Measurements from ENCODE around the gene LHPP.

Gene LHPP

GRCh38 chr10:124643330-124644009 lies 181.8 kb downstream of the LHPP start:
- no peak overlapping the region for H3K27ac ChIP-seq (ENCODE audit: extremely low read depth, low read depth, low read length)
- no peaks in the 10 kb centered on the region for H3K9me3 ChIP-seq (ENCODE audit: control insufficient read depth, insufficient read depth, low read depth, low read length)
- H3K4me1 ChIP-seq (ENCODE audit: control insufficient read depth, insufficient read depth, low read length): no peaks in the 10 kb centered on the region
- ChIA-PET POLR2A (no interaction called here), CTCF (interaction anchor here (0.6 kb wide), 1 partner anchor 191 kb away, joined by 4 read pairs; no protein-coding TSS in a partner anchor)
- peaks cover 0 to 6% of the 10 kb centered on the region in 2 experiments; a peak in 1 of 3 replicates for H3K36me3 ChIP-seq (ENCODE audit: control insufficient read depth in 2 of 2, insufficient read depth in 1 of 2, low read length in 2 of 2)
- no peak overlapping the region for H3K4me3 ChIP-seq (ENCODE audit: low read depth, low read length)
- TF ChIP-seq ZNF473 (tag by site-specific recombination; IDR thresholded peaks at IDR 0.05): no peak
- no peak for TF ChIP-seq ZNF2 (tag by site-specific recombination; IDR thresholded peaks at IDR 0.05)
- TF ChIP-seq ZEB2 (tag by site-specific recombination; IDR thresholded peaks at IDR 0.05): no peak
- no peak for TF ChIP-seq GLI2 (tag by site-specific recombination; IDR thresholded peaks at IDR 0.05; ENCODE audit: borderline replicate concordance, low read depth)
- TF ChIP-seq ZNF146 (tag by site-specific recombination; IDR thresholded peaks at IDR 0.05): no peak
- no peak for TF ChIP-seq MYNN (tag by site-specific recombination; IDR thresholded peaks at IDR 0.05; ENCODE audit: borderline replicate concordance)
- TF ChIP-seq, protein P1, sequence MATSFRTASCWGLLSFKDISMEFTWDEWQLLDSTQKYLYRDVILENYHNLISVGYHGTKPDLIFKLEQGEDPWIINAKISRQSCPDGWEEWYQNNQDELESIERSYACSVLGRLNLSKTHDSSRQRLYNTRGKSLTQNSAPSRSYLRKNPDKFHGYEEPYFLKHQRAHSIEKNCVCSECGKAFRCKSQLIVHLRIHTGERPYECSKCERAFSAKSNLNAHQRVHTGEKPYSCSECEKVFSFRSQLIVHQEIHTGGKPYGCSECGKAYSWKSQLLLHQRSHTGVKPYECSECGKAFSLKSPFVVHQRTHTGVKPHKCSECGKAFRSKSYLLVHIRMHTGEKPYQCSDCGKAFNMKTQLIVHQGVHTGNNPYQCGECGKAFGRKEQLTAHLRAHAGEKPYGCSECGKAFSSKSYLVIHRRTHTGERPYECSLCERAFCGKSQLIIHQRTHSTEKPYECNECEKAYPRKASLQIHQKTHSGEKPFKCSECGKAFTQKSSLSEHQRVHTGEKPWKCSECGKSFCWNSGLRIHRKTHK (tag by site-specific recombination; IDR thresholded peaks at IDR 0.05): no peak
- TF ChIP-seq, protein P2, sequence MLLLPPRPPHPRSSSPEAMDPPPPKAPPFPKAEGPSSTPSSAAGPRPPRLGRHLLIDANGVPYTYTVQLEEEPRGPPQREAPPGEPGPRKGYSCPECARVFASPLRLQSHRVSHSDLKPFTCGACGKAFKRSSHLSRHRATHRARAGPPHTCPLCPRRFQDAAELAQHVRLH (tag by site-specific recombination; IDR thresholded peaks at IDR 0.05): no peak
- no peak for TF ChIP-seq ZNF23 (tag by site-specific recombination; IDR thresholded peaks at IDR 0.05; ENCODE audit: borderline replicate concordance)
- no peak for TF ChIP-seq ZNF558 (tag by site-specific recombination; IDR thresholded peaks at IDR 0.05)
- no peak for TF ChIP-seq YY1 (tag by site-specific recombination; IDR thresholded peaks at IDR 0.05)

GRCh38 chr10:124644236-124644635 lies 182.6 kb downstream of the LHPP start:
- Histone ChIP-seq H3K36me3 (ENCODE audit: control insufficient read depth in 2 of 2, insufficient read depth in 1 of 2, low read length in 2 of 2) (peaks cover 0 to 6% of the 10 kb centered on the region in 2 experiments; a peak in 1 of 3 replicates), H3K27ac (ENCODE audit: extremely low read depth, low read depth, low read length) (no peak overlapping the region), H3K4me1 (ENCODE audit: control insufficient read depth, insufficient read depth, low read length) (no peaks in the 10 kb centered on the region), H3K4me3 (ENCODE audit: low read depth, low read length) (no peak overlapping the region), H3K9me3 (ENCODE audit: control insufficient read depth, insufficient read depth, low read depth, low read length) (no peaks in the 10 kb centered on the region)
- ChIA-PET CTCF (interaction anchor here (0.6 to 1.6 kb wide), 2 partner anchors 97 to 110 kb away, joined by 3 to 6 read pairs; no protein-coding TSS in a partner anchor), POLR2A (no interaction called here)
- no peak for TF ChIP-seq BCL11B (tag by site-specific recombination; IDR thresholded peaks at IDR 0.05; ENCODE audit: low read depth)
- TF ChIP-seq ZNF48 (tag by site-specific recombination; IDR thresholded peaks at IDR 0.05): no peak
- TF ChIP-seq, protein P3, sequence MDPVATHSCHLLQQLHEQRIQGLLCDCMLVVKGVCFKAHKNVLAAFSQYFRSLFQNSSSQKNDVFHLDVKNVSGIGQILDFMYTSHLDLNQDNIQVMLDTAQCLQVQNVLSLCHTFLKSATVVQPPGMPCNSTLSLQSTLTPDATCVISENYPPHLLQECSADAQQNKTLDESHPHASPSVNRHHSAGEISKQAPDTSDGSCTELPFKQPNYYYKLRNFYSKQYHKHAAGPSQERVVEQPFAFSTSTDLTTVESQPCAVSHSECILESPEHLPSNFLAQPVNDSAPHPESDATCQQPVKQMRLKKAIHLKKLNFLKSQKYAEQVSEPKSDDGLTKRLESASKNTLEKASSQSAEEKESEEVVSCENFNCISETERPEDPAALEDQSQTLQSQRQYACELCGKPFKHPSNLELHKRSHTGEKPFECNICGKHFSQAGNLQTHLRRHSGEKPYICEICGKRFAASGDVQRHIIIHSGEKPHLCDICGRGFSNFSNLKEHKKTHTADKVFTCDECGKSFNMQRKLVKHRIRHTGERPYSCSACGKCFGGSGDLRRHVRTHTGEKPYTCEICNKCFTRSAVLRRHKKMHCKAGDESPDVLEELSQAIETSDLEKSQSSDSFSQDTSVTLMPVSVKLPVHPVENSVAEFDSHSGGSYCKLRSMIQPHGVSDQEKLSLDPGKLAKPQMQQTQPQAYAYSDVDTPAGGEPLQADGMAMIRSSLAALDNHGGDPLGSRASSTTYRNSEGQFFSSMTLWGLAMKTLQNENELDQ (tag by site-specific recombination; IDR thresholded peaks at IDR 0.05; ENCODE audit: low read depth): no peak
- no peak for TF ChIP-seq ZNF76 (tag by site-specific recombination; IDR thresholded peaks at IDR 0.05; ENCODE audit: borderline replicate concordance, low read depth)
- TF ChIP-seq MEIS1 (CRISPR knock-in tag; IDR thresholded peaks at IDR 0.05; ENCODE audit: borderline replicate concordance): no peak
- no peak for TF ChIP-seq SP3 (tag by site-specific recombination; IDR thresholded peaks at IDR 0.05)
- TF ChIP-seq HOXD13 (CRISPR knock-in tag; IDR thresholded peaks at IDR 0.05; ENCODE audit: borderline replicate concordance): no peak
- TF ChIP-seq, protein P4, sequence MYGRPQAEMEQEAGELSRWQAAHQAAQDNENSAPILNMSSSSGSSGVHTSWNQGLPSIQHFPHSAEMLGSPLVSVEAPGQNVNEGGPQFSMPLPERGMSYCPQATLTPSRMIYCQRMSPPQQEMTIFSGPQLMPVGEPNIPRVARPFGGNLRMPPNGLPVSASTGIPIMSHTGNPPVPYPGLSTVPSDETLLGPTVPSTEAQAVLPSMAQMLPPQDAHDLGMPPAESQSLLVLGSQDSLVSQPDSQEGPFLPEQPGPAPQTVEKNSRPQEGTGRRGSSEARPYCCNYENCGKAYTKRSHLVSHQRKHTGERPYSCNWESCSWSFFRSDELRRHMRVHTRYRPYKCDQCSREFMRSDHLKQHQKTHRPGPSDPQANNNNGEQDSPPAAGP (tag by site-specific recombination; IDR thresholded peaks at IDR 0.05): no peak
- no peak for TF ChIP-seq ZFP41 (tag by site-specific recombination; IDR thresholded peaks at IDR 0.05; ENCODE audit: borderline replicate concordance)
- no peak for TF ChIP-seq ZFHX2 (tag by site-specific recombination; conservative IDR thresholded peaks at IDR 0.05)
- no peak for TF ChIP-seq ZNF202 (tag by site-specific recombination; IDR thresholded peaks at IDR 0.05; ENCODE audit: borderline replicate concordance)
- TF ChIP-seq, protein P5, sequence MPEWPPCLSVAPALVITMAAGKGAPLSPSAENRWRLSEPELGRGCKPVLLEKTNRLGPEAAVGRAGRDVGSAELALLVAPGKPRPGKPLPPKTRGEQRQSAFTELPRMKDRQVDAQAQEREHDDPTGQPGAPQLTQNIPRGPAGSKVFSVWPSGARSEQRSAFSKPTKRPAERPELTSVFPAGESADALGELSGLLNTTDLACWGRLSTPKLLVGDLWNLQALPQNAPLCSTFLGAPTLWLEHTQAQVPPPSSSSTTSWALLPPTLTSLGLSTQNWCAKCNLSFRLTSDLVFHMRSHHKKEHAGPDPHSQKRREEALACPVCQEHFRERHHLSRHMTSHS (tag by site-specific recombination; IDR thresholded peaks at IDR 0.05): no peak
- no peak for TF ChIP-seq ZNF155 (tag by site-specific recombination; IDR thresholded peaks at IDR 0.05)
- no peak for TF ChIP-seq ZBTB7A (tag by site-specific recombination; IDR thresholded peaks at IDR 0.05; ENCODE audit: low read depth)
- no peak for TF ChIP-seq ZNF133 (tag by site-specific recombination; IDR thresholded peaks at IDR 0.05)
- no peak for TF ChIP-seq ZNF521 (tag by site-specific recombination; IDR thresholded peaks at IDR 0.05)
- TF ChIP-seq, protein P6, sequence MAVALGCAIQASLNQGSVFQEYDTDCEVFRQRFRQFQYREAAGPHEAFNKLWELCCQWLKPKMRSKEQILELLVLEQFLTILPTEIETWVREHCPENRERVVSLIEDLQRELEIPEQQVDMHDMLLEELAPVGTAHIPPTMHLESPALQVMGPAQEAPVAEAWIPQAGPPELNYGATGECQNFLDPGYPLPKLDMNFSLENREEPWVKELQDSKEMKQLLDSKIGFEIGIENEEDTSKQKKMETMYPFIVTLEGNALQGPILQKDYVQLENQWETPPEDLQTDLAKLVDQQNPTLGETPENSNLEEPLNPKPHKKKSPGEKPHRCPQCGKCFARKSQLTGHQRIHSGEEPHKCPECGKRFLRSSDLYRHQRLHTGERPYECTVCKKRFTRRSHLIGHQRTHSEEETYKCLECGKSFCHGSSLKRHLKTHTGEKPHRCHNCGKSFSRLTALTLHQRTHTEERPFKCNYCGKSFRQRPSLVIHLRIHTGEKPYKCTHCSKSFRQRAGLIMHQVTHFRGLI (tag by site-specific recombination; IDR thresholded peaks at IDR 0.05): no peak
